Measurements from ENCODE around the gene TMEM254.
"Not testable (repeated sequence)": the region's sequence is repeated elsewhere in the genome, so short reads cannot be mapped to it uniquely, and the experiment has no call there.

The TMEM254 gene

GRCh38 chr10:80077869-80078447, 507 bp upstream of the TMEM254 start:
- DNase-seq (ENCODE audit: low read depth) = no peak

GRCh38 chr10:80079312-80079719, 851 bp downstream of the TMEM254 start:
- DNase-seq (ENCODE audit: low read depth) = no peak

- DNase-seq (ENCODE audit: low read depth) = no peak
These were observed 2.6 kb downstream of the TMEM254 start for GRCh38 chr10:80081026-80081425.

GRCh38 chr10:80081801-80082750, 3.6 kb downstream of the TMEM254 start:
- no peak for DNase-seq (ENCODE audit: low read depth)

- no peak for DNase-seq (ENCODE audit: low read depth)
These were observed 11.7 kb downstream of the TMEM254 start for GRCh38 chr10:80090121-80090520.

GRCh38 chr10:80094231-80094630, 15.8 kb downstream of the TMEM254 start:
- no peak for DNase-seq (ENCODE audit: low read depth)

- not testable (repeated sequence) for DNase-seq (ENCODE audit: low read depth)
These were observed 19.8 kb downstream of the TMEM254 start for GRCh38 chr10:80098272-80098671.

- not testable (repeated sequence) for DNase-seq (ENCODE audit: low read depth)
These were observed 20.8 kb downstream of the TMEM254 start for GRCh38 chr10:80099295-80099694.

- DNase-seq (ENCODE audit: low read depth) = no peak
These were observed 21.7 kb downstream of the TMEM254 start for GRCh38 chr10:80100116-80100515.

- DNase-seq (ENCODE audit: low read depth) = no peak
These were observed 22.6 kb downstream of the TMEM254 start for GRCh38 chr10:80100861-80101695.

- DNase-seq (ENCODE audit: low read depth) = peak; percentile 97
These were observed 25.8 kb downstream of the TMEM254 start for GRCh38 chr10:80104066-80104926.

- no peak for DNase-seq (ENCODE audit: low read depth)
These were observed 30.2 kb downstream of the TMEM254 start for GRCh38 chr10:80108576-80109239.

- DNase-seq (ENCODE audit: low read depth) = no peak
These were observed 32.5 kb downstream of the TMEM254 start for GRCh38 chr10:80110986-80111385.

GRCh38 chr10:80118669-80119068, 40.2 kb downstream of the TMEM254 start:
- no peak for DNase-seq (ENCODE audit: low read depth)

GRCh38 chr10:80122110-80122710, 43.7 kb downstream of the TMEM254 start:
- DNase-seq (ENCODE audit: low read depth) = no peak

- no peak for DNase-seq (ENCODE audit: low read depth)
These were observed 44.3 kb downstream of the TMEM254 start for GRCh38 chr10:80122746-80123145.

- DNase-seq (ENCODE audit: low read depth) = no peak
These were observed 48.4 kb downstream of the TMEM254 start for GRCh38 chr10:80126876-80127275.

GRCh38 chr10:80131499-80131901, 53.0 kb downstream of the TMEM254 start:
- no peak for DNase-seq (ENCODE audit: low read depth)

- no peak for DNase-seq (ENCODE audit: low read depth)
These were observed 54.1 kb downstream of the TMEM254 start, which contains the start of gene PLAC9 for GRCh38 chr10:80132299-80133139. PLAC9 (plus strand) TSS chr10:80132730; CDS start chr10:80132763, 33 bp downstream.
